Epidermal melanocyte (primary cell): ENCODE measurements around the gene PTDSS2.

Source experiments
- DNase-seq: peaks from one replicate; pipeline ENCODE4 v3.0.0; 2011; ENCODE audit warnings: low spot score; ENCODE audit not compliant: insufficient read length

Gene PTDSS2

DNA sequence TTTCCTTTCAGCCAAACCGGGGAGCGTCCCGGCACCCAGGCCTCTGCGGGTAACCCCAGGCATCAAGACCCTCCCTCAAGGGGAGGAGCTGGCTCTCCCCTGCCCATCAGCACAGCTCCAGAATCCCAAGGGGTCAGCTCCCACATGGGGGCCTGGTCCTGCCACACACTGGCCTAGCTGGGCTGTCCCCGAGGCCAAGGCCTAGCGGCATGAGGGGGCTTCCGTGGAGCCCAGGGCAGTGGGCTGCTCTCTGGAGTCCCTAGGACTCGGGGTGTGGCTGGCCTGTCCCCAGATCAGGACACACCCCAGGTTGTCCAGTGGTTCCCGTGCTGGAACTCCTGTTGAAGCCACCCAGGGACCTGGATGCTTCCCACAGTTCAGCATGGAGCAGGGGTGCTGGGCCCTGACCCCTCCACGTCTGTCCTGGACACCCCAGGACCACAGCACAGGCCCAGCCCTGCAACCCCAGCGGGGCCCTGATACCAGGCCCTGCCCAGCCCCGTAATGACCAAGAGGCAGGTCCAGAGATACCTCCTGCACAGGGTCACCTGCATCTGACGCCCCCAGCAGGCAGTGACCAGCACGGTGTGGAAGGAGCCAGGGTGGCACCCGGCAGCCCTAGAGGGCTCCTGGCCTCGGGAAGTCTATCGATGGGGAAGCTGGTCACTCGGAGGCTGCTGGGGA is 79.8 kb downstream of the PTDSS2 start:
- DNase-seq, result peak; percentile 9

GRCh38 chr11:530960-531831 is 81.1 kb downstream of the PTDSS2 start:
- peak; percentile 8 for DNase-seq

GRCh38 chr11:531919-532526 is 81.9 kb downstream of the PTDSS2 start:
- DNase-seq, result peak; percentile 3

- no peak for DNase-seq
These were observed 82.5 kb downstream of the PTDSS2 start for GRCh38 chr11:532527-532985.

GRCh38 chr11:532986-533585 is 83.0 kb downstream of the PTDSS2 start:
- no peak for DNase-seq

DNA sequence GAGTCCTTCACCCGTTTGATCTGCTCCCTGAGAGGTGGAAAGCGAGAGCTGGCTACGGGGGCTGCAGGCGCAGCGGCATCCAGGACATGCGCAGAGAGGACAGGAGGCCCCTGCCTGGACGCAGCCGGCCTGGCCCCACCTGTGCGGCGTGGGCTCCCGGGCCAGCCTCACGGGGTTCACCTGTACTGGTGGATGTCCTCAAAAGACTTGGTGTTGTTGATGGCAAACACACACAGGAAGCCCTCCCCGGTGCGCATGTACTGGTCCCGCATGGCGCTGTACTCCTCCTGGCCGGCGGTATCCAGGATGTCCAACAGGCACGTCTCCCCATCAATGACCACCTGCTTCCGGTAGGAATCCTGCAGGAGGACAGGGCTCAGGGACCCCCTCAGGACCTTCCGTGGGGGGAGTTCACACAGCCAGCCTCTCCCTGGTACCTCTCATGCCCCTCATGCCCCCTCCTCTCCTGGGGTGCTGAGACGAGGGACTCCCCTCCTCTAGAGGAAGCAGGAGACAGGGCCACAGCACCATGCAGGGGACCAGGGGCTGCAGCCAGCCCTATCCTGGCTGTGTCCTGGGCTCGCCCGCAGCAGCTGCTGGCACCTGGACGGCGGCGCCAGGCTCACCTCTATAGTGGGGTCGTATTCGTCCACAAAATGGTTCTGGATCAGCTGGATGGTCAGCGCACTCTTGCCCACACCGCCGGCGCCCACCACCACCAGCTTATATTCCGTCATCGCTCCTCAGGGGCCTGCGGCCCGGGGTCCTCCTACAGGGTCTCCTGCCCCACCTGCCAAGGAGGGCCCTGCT is 83.7 kb downstream of the PTDSS2 start:
- no peak for DNase-seq

- DNase-seq, result no peak
These were observed 84.5 kb downstream of the PTDSS2 start for GRCh38 chr11:534396-535209.

GRCh38 chr11:535210-535518 is 85.1 kb downstream of the PTDSS2 start:
- DNase-seq, result no peak

- peak; percentile 100 for DNase-seq
These were observed 85.7 kb downstream of the PTDSS2 start, which contains the start of gene HRAS for GRCh38 chr11:535519-536454. TSS of gene HRAS (minus strand) at chr11:535576.

- peak; percentile 96 for DNase-seq
These were observed 87.0 kb downstream of the PTDSS2 start, which contains the start of gene LRRC56 for GRCh38 chr11:536841-537621. TSS of gene LRRC56 (plus strand) at chr11:537527. CDS start at chr11:540685, 3,158 bp downstream.

GRCh38 chr11:537622-538430 is 87.7 kb downstream of the PTDSS2 start:
- no peak for DNase-seq

GRCh38 chr11:538431-539051 is 88.5 kb downstream of the PTDSS2 start:
- DNase-seq, result no peak

- no peak for DNase-seq
These were observed 89.9 kb downstream of the PTDSS2 start for GRCh38 chr11:539971-540481.
